ENCODE results near the gene ATP6V1B1. TPM values are rescaled to one million over a fixed set of nuclear protein-coding genes. Genes with fewer than 3 reads are reported as not detected.

Gene ATP6V1B1
- total RNA-seq, 1 experiment from 2014 or later, result 7.8 TPM

- Histone ChIP-seq H3F3A (ENCODE audit: insufficient read depth, low read depth) (no peaks in the 10 kb centered on the region), H3K4me2 (no peak overlapping the region), H3K9me3 (ENCODE audit: insufficient read depth, low read depth) (no peaks in the 10 kb centered on the region), H2AFZ (no peak overlapping the region), H3K4me1 (replicated peaks; ENCODE audit: insufficient read depth) (peaks cover 3% of the 10 kb centered on the region; the same call in 1 of the 2 replicates), H3K27ac (no peak overlapping the region), H3K79me2 (ENCODE audit: low read depth) (no peaks in the 10 kb centered on the region), H3K27me3 (ENCODE audit: insufficient read depth, low read depth) (no peaks in the 10 kb centered on the region), H3K4me3 (no peak overlapping the region), H3K36me3 (ENCODE audit: low read depth) (no peaks in the 10 kb centered on the region), H3K9me2 (ENCODE audit: insufficient read depth) (no peaks in the 10 kb centered on the region), H4K20me1 (ENCODE audit: insufficient read depth) (no peaks in the 10 kb centered on the region)
- DNase-seq, result no peak
- ChIA-PET CTCF (interaction anchor here (0.8 kb wide), 1 partner anchor 54 kb away, joined by 3 read pairs; no protein-coding TSS in a partner anchor), POLR2A (ENCODE audit: unreplicated experiment) (no interaction called here)
- intact Hi-C loops (cut with micrococcal nuclease; ENCODE audit: unreplicated experiment), result no loop called here
- BruUV-seq (replicated peaks), result no TSS peak
- TF ChIP-seq EZH2 (IDR thresholded peaks at IDR 0.05; ENCODE audit: low read depth) (no peak), CTCF (conservative IDR thresholded peaks at IDR 0.05) (no peak)
These were observed 68.5 kb downstream of the ATP6V1B1 start for GRCh38 chr2:71003966-71004755.

GRCh38 chr2:71004857-71005256 is 69.2 kb downstream of the ATP6V1B1 start:
- Histone ChIP-seq H3K9me3 (ENCODE audit: insufficient read depth, low read depth) (no peaks in the 10 kb centered on the region), H3K4me1 (replicated peaks; ENCODE audit: insufficient read depth) (peaks cover 3% of the 10 kb centered on the region; the same call in 1 of the 2 replicates), H3K4me3 (no peak overlapping the region), H3K4me2 (no peak overlapping the region), H3K27ac (no peak overlapping the region), H4K20me1 (ENCODE audit: insufficient read depth) (no peaks in the 10 kb centered on the region), H3K36me3 (ENCODE audit: low read depth) (no peaks in the 10 kb centered on the region), H3K79me2 (ENCODE audit: low read depth) (no peaks in the 10 kb centered on the region), H3F3A (ENCODE audit: insufficient read depth, low read depth) (no peaks in the 10 kb centered on the region), H3K27me3 (ENCODE audit: insufficient read depth, low read depth) (no peaks in the 10 kb centered on the region), H3K9me2 (ENCODE audit: insufficient read depth) (no peaks in the 10 kb centered on the region), H2AFZ (no peak overlapping the region)
- ChIA-PET CTCF (interaction anchor here (0.8 kb wide), 1 partner anchor 55 kb away, joined by 3 read pairs; no protein-coding TSS in a partner anchor), POLR2A (ENCODE audit: unreplicated experiment) (no interaction called here)
- no TSS peak for BruUV-seq (replicated peaks)
- intact Hi-C loops (cut with micrococcal nuclease; ENCODE audit: unreplicated experiment), result no loop called here
- DNase-seq, result no peak
- TF ChIP-seq CTCF (conservative IDR thresholded peaks at IDR 0.05) (no peak), EZH2 (IDR thresholded peaks at IDR 0.05; ENCODE audit: low read depth) (no peak)

GRCh38 chr2:71005271-71006202 is 69.8 kb downstream of the ATP6V1B1 start:
- CTCF ChIA-PET, result interaction anchor here (0.6 kb wide), 1 partner anchor 89 kb away, joined by 3 read pairs; no protein-coding TSS in a partner anchor
- BruUV-seq (replicated peaks), result no TSS peak
- H3K4me2 ChIP-seq, result no peak overlapping the region

More at GRCh38 chr2:71005271-71006202, 69.8 kb downstream of the ATP6V1B1 start:
- no peaks in the 10 kb centered on the region for H3K9me2 ChIP-seq (ENCODE audit: insufficient read depth)
- POLR2A ChIA-PET (ENCODE audit: unreplicated experiment), result no interaction called here
- no peaks in the 10 kb centered on the region for H3K9me3 ChIP-seq (ENCODE audit: insufficient read depth, low read depth)
- H3K4me3 ChIP-seq, result no peak overlapping the region
- no peak overlapping the region for H2AFZ ChIP-seq
- intact Hi-C loops (cut with micrococcal nuclease; ENCODE audit: unreplicated experiment), result no loop called here
- H3K27me3 ChIP-seq (ENCODE audit: insufficient read depth, low read depth), result no peaks in the 10 kb centered on the region
- H3K79me2 ChIP-seq (ENCODE audit: low read depth), result no peaks in the 10 kb centered on the region
- TF ChIP-seq EZH2 (IDR thresholded peaks at IDR 0.05; ENCODE audit: low read depth) (no peak), CTCF (conservative IDR thresholded peaks at IDR 0.05) (no peak)
- no peaks in the 10 kb centered on the region for H3K36me3 ChIP-seq (ENCODE audit: low read depth)
- peaks cover 3% of the 10 kb centered on the region; the same call in 1 of the 2 replicates for H3K4me1 ChIP-seq (replicated peaks; ENCODE audit: insufficient read depth)
- no peaks in the 10 kb centered on the region for H3F3A ChIP-seq (ENCODE audit: insufficient read depth, low read depth)
- H3K27ac ChIP-seq, result no peak overlapping the region
- no peak for DNase-seq
- no peaks in the 10 kb centered on the region for H4K20me1 ChIP-seq (ENCODE audit: insufficient read depth)
